ENCODE data around the gene VHLL. TPM values are rescaled to one million over a fixed set of nuclear protein-coding genes. Genes with fewer than 3 reads are reported as not detected.

The VHLL gene
- polyA plus RNA-seq, 1 donor (not counting 4 experiments of a cell fraction or from before 2014, with no cell fraction given): not detected

GRCh38 chr1:156282479-156283222 is 16.5 kb downstream of the VHLL start, which contains the start of gene SMG5:
Gene SMG5 (minus strand): TSS chr1:156282825. CDS start chr1:156282680, 145 bp downstream.
- FAIRE-seq: peak; percentile 71
- Histone ChIP-seq H3K79me2 (ENCODE audit: control insufficient read depth, insufficient read depth, low read length) (peaks cover 59% of the 10 kb centered on the region), H2AFZ (ENCODE audit: control insufficient read depth, low read length) (peak within 1 kb of the TSS; percentile 100)

GRCh38 chr1:156281693-156282478 is 17.2 kb downstream of the VHLL start:
- no peaks in the 10 kb centered on the region for H3K9me3 ChIP-seq (ENCODE audit: control insufficient read depth, low read depth, low read length)

More at GRCh38 chr1:156282479-156283222, 16.5 kb downstream of the VHLL start, which contains the start of gene SMG5:
- TF ChIP-seq EZH2 (IDR thresholded peaks at IDR 0.05; ENCODE audit: low read length) (no peak), CTCF (optimal IDR thresholded peaks at IDR 0.05 in 1 of 3, IDR thresholded peaks at IDR 0.05 in 1 of 3, conservative IDR thresholded peaks at IDR 0.05 in 1 of 3; ENCODE audit: extremely low read depth in 1 of 3, insufficient read depth in 2 of 3, low read length in 3 of 3) (no peak)
- Histone ChIP-seq H3K9me3 (ENCODE audit: control insufficient read depth, low read depth, low read length) (no peaks in the 10 kb centered on the region), H3K4me1 (ENCODE audit: control insufficient read depth, extremely low read depth, insufficient read depth, low read length) (peaks cover 33% of the 10 kb centered on the region), H3K9me1 (ENCODE audit: control insufficient read depth, extremely low read depth, insufficient read depth, low read length) (no peaks in the 10 kb centered on the region), H3K27ac (ENCODE audit: control insufficient read depth, insufficient read depth, low read length) (peak within 1 kb of the TSS; percentile 80), H3K9ac (ENCODE audit: control insufficient read depth, extremely low read depth, insufficient read depth, low read length) (peak within 1 kb of the TSS; percentile 92), H3K4me3 (ENCODE audit: control insufficient read depth in 2 of 3, extremely low read depth in 1 of 3, insufficient read depth in 2 of 3, low read depth in 1 of 3, low read length in 3 of 3) (peak within 1 kb of the TSS; percentile 54 to 89 (median 85)), H3K27me3 (ENCODE audit: control insufficient read depth, extremely low read depth, insufficient read depth, low read length) (no peaks in the 10 kb centered on the region), H4K20me1 (ENCODE audit: control insufficient read depth, extremely low read depth, insufficient read depth, low read length) (no peaks in the 10 kb centered on the region), H3K36me3 (ENCODE audit: control insufficient read depth in 2 of 2, extremely low read depth in 1 of 2, insufficient read depth in 2 of 2, low read length in 2 of 2) (peaks cover 12 to 15% of the 10 kb centered on the region in 2 experiments), H3K4me2 (ENCODE audit: control insufficient read depth, extremely low read depth, insufficient read depth, low read depth, low read length) (peak within 1 kb of the TSS; percentile 99)
- DNase-seq (ENCODE audit: low read depth, low spot score): no peak
- dilution Hi-C loops (cut with MboI; ENCODE audit: extremely low pct_ligation_motif_present, low sequenced_read_pairs): no loop called here

More at GRCh38 chr1:156281693-156282478, 17.2 kb downstream of the VHLL start:
- H3K4me1 ChIP-seq (ENCODE audit: control insufficient read depth, extremely low read depth, insufficient read depth, low read length): peaks cover 33% of the 10 kb centered on the region
- DNase-seq (ENCODE audit: low read depth, low spot score): no peak
- H3K27me3 ChIP-seq (ENCODE audit: control insufficient read depth, extremely low read depth, insufficient read depth, low read length): no peaks in the 10 kb centered on the region
- dilution Hi-C loops (cut with MboI; ENCODE audit: extremely low pct_ligation_motif_present, low sequenced_read_pairs): no loop called here
- H2AFZ ChIP-seq (ENCODE audit: control insufficient read depth, low read length): peak overlapping the region; percentile 39
- TF ChIP-seq EZH2 (IDR thresholded peaks at IDR 0.05; ENCODE audit: low read length): no peak
- TF ChIP-seq CTCF (optimal IDR thresholded peaks at IDR 0.05 in 1 of 3, IDR thresholded peaks at IDR 0.05 in 1 of 3, conservative IDR thresholded peaks at IDR 0.05 in 1 of 3; ENCODE audit: extremely low read depth in 1 of 3, insufficient read depth in 2 of 3, low read length in 3 of 3): no peak
- H3K36me3 ChIP-seq (ENCODE audit: control insufficient read depth in 2 of 2, extremely low read depth in 1 of 2, insufficient read depth in 2 of 2, low read length in 2 of 2): peaks cover 14 to 18% of the 10 kb centered on the region in 2 experiments
- H3K27ac ChIP-seq (ENCODE audit: control insufficient read depth, insufficient read depth, low read length): peak overlapping the region; percentile 80
- peak overlapping the region; percentile 54 to 89 (median 85) for H3K4me3 ChIP-seq (ENCODE audit: control insufficient read depth in 2 of 3, extremely low read depth in 1 of 3, insufficient read depth in 2 of 3, low read depth in 1 of 3, low read length in 3 of 3)
- H3K9ac ChIP-seq (ENCODE audit: control insufficient read depth, extremely low read depth, insufficient read depth, low read length): peak overlapping the region; percentile 92
- peaks cover 62% of the 10 kb centered on the region for H3K79me2 ChIP-seq (ENCODE audit: control insufficient read depth, insufficient read depth, low read length)
- no peaks in the 10 kb centered on the region for H4K20me1 ChIP-seq (ENCODE audit: control insufficient read depth, extremely low read depth, insufficient read depth, low read length)
- no peak for FAIRE-seq
- no peaks in the 10 kb centered on the region for H3K9me1 ChIP-seq (ENCODE audit: control insufficient read depth, extremely low read depth, insufficient read depth, low read length)
- H3K4me2 ChIP-seq (ENCODE audit: control insufficient read depth, extremely low read depth, insufficient read depth, low read depth, low read length): peak overlapping the region; percentile 90

Data from keratinocyte (primary cell).